GM12878 (cell line): ENCODE data around the gene HEPACAM2. TPM values are rescaled to one million over a fixed set of nuclear protein-coding genes. Genes with fewer than 3 reads are reported as not detected.
A peak's percentile ranks its signal among the peaks of the same experiment; 100 is the strongest.

Experiments used
- ATAC-seq: fragments of 200-7000 bp; cut with Tn5 transposase; 3 replicates; pipeline ENCODE4 v1.9.1; 2020; ENCODE audit warnings: mild to moderate bottlenecking, moderate library complexity
- BruUV-seq: library from RNA; stranded (reverse); fragments of 400-500 nt; replicated peaks from 2 replicates; lab custom pipeline; 2021; lab: Mats Ljungman, UMichigan
- CTCF ChIA-PET: fragments of 300-600 bp; sonication (Branson Sonifier 250); formaldehyde crosslinking; extraction: SDS; loops from one replicate; lab custom pipeline; 2021; ENCODE audit warnings: inconsistent platforms; lab: Yijun Ruan, JAX
- POLR2A ChIA-PET: fragments of 350-600 bp; formaldehyde crosslinking; extraction: SDS; loops from one replicate; lab custom pipeline; 2021; ENCODE audit warnings: inconsistent platforms; lab: Charles Lee
- RAD21 ChIA-PET: fragments of 300-600 bp; sonication (Branson Sonifier 250); formaldehyde crosslinking; loops from one replicate; lab custom pipeline; 2023; ENCODE audit warnings: antibody characterized with exemption; ENCODE audit not compliant: unreplicated experiment; lab: Charles Lee
- SMC1A ChIA-PET: fragments of 300-600 bp; sonication (Branson Sonifier 250); formaldehyde crosslinking; loops from one replicate; lab custom pipeline; 2023; ENCODE audit not compliant: unreplicated experiment, uncharacterized antibody; lab: Charles Lee
- DNase-seq: peaks from one replicate; pipeline ENCODE4 v3.0.0-alpha.2; 2011; ENCODE audit warnings: low read depth, low spot score
- FAIRE-seq: peaks from 3 replicates; lab custom pipeline; 2011; peaks lifted over from hg19 to GRCh38; lab: Jason Lieb, UNC
- H2AFZ ChIP-seq: 2 replicates; pipeline ENCODE4 v1.6.0; 2011; ENCODE audit warnings: low read depth, low read length, control low read depth; ENCODE audit not compliant: control insufficient read depth
- H3K27ac ChIP-seq: 2 replicates; pipeline ENCODE4 v1.5.1; 2011; ENCODE audit warnings: control low read depth; ENCODE audit not compliant: control insufficient read depth, insufficient read depth
- H3K27me3 ChIP-seq, 2 experiments: replicated peaks in 1 of 2; 2 replicates each; pipeline versions ENCODE4 v1.6.0 to v1.6.1; 2011; ENCODE audit warnings: low read length in 1 of 2; ENCODE audit not compliant: control insufficient read depth in 2 of 2, insufficient read depth in 2 of 2
- H3K36me3 ChIP-seq, 2 experiments: 2 replicates each; pipeline ENCODE4 v1.5.1; 2011; ENCODE audit warnings: low read length in 1 of 2; ENCODE audit not compliant: control insufficient read depth in 2 of 2, insufficient read depth in 2 of 2
- H3K4me1 ChIP-seq: 2 replicates; pipeline ENCODE4 v1.6.1; 2011; ENCODE audit warnings: mild to moderate bottlenecking, low read length, moderate library complexity, mixed read lengths; ENCODE audit not compliant: control insufficient read depth, insufficient read depth
- H3K4me2 ChIP-seq: 2 replicates; pipeline ENCODE4 v1.6.0; 2011; ENCODE audit warnings: control low read depth; ENCODE audit not compliant: control insufficient read depth, insufficient read depth
- H3K4me3 ChIP-seq: fragments of 200-600 bp; sonication (generic); 2 replicates; pipeline ENCODE4 v1.5.1; 2016
- H3K79me2 ChIP-seq: 2 replicates; pipeline ENCODE4 v1.6.0; 2011; ENCODE audit warnings: low read length; ENCODE audit not compliant: control insufficient read depth, insufficient read depth
- H3K9ac ChIP-seq: 2 replicates; pipeline ENCODE4 v1.8.0; 2011; ENCODE audit warnings: low read length, control low read depth, mixed read lengths; ENCODE audit not compliant: control insufficient read depth, insufficient read depth
- H3K9me3 ChIP-seq: replicated peaks from 3 replicates; pipeline ENCODE4 v1.5.1; 2011; ENCODE audit warnings: mild to moderate bottlenecking, low read length; ENCODE audit not compliant: control insufficient read depth, insufficient read depth
- H4K20me1 ChIP-seq: 2 replicates; pipeline ENCODE4 v1.6.0; 2011; ENCODE audit not compliant: control insufficient read depth, insufficient read depth
- IKZF2 ChIP-seq, 2 experiments: fragments of 450-650 bp; IDR thresholded peaks; 2 replicates each; pipeline ENCODE4 v1.6.1; 2017; ENCODE audit warnings: mild to moderate bottlenecking in 2 of 2, moderate library complexity in 2 of 2
- WGBS: methylation state at CpG from one replicate; pipeline ENCODE4 v1.1.6; 2016; ENCODE audit warnings: low lambda C conversion rate; ENCODE audit not compliant: insufficient replicate concordance, insufficient coverage; ENCODE audit errors: missing lambda C conversion rate; 5-methylcytosine and 5-hydroxymethylcytosine counted together
- in situ Hi-C: fragments of 300-500 bp; cut with MboI; formaldehyde crosslinking; loops from 9 replicates; pipeline ENCODE4 v1.14.3; 2018; ENCODE audit warnings: mixed read lengths
- intact Hi-C: fragments of 100-400 bp; cut with micrococcal nuclease; formaldehyde crosslinking; loops from one replicate; pipeline ENCODE4 v1.14.2; 2022; ENCODE audit not compliant: unreplicated experiment
- polyA plus RNA-seq, 11 experiments: library from polyadenylated mRNA; depleted of rRNA in 4 of 11; unstranded in 6 of 11; stranded (reverse) in 5 of 11; fragments of >200 nt; fragmentation: Nextera tagmentation in 4 of 11; fragmentation: Illumina TruSeq in 1 of 11; extraction: Ambion mirVana in 4 of 11; extraction: Trizol in 1 of 11; gene quantifications; 1 replicate in 1 of 11; 2 replicates in 10 of 11; pipeline versions ENCODE4 v1.2.1 to v1.2.3, GENCODE V29; 2011 to 2016; ENCODE audit warnings: inconsistent platforms in 2 of 11, missing spikeins in 2 of 11, low read depth in 1 of 11
- total RNA-seq, 4 experiments: library from RNA; depleted of rRNA in 3 of 4; stranded (reverse); fragments of >200 nt in 3 of 4; fragmentation: Illumina TruSeq in 1 of 4; extraction: Trizol in 1 of 4; gene quantifications; 2 replicates each; pipeline versions ENCODE4 v1.2.1 to v1.2.3, GENCODE V29; 2013 to 2021
- TF ChIP-seq, protein P1 (sequence below): fragments of 450-650 bp; IDR thresholded peaks from 2 replicates; pipeline ENCODE4 v1.6.1; 2014; ENCODE audit warnings: mild to moderate bottlenecking
- TF ChIP-seq, protein P2 (sequence below): fragments of 450-650 bp; IDR thresholded peaks from 2 replicates; pipeline ENCODE4 v1.6.1; 2017; ENCODE audit warnings: mild to moderate bottlenecking, low read depth, inconsistent platforms; ENCODE audit not compliant: poor library complexity, severe bottlenecking

Gene HEPACAM2
- total and polyA plus RNA-seq, 10 of the 15 experiments (the other 5 are each of a cell fraction or from before 2014, with no cell fraction given): 0.04 to 0.58 TPM; not detected in 8

DNA sequence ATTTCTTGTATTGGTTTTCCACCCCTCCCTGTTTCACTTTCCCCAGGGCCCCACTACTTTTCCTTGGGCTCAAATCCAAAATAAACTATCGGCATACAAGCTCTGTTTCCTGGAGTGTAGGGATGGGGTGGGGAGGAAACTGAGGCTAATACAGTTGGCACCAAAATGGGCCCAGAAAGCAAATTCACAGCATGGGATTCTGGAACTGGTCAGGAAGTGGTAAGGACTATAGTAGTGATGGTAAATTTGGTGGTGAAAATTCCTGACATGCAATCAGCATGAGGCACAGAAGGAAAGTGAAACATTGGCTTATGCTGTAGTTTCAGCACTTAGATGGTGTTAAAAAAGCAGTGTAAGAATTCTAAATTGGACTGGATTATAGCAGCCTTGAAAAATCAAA is 69.4 kb downstream of the HEPACAM2 start:
- no peak for DNase-seq
- H3K4me2 ChIP-seq: 0 out of 2 replicates have a peak overlapping the region, but pooled peaks have one; percentile 17
- no peaks in the 10 kb centered on the region for H3K4me1 ChIP-seq
- no peaks in the 10 kb centered on the region for H3K36me3 ChIP-seq
- H3K27ac ChIP-seq: no peak overlapping the region
- no peak overlapping the region for H2AFZ ChIP-seq
- ATAC-seq: no peak
- 68% methylated on average over 1 of the region's 1 CpG for WGBS
- no peaks in the 10 kb centered on the region for H3K27me3 ChIP-seq
- ChIA-PET POLR2A (no interaction called here), CTCF (interaction anchor here (1.0 to 2.4 kb wide), 5 partner anchors 10 to 1024 kb away, joined by 3 to 10 read pairs (median 3); partner anchors contain the start of gene SAMD9), SMC1A (interaction anchor here (1.2 to 2.0 kb wide), 4 partner anchors 9 to 37 kb away, joined by 4 to 7 read pairs (median 6); no protein-coding TSS in a partner anchor), RAD21 (interaction anchor here (1.3 kb wide), 1 partner anchor 71 kb away, joined by 4 read pairs; no protein-coding TSS in a partner anchor)
- H3K79me2 ChIP-seq: no peaks in the 10 kb centered on the region
- no TSS peak for BruUV-seq
- no peaks in the 10 kb centered on the region for H4K20me1 ChIP-seq
- in situ Hi-C loops: no loop called here
- H3K4me3 ChIP-seq: no peak overlapping the region
- H3K9me3 ChIP-seq: peaks cover 3% of the 10 kb centered on the region; the same call in 2 of the 3 replicates
- H3K9ac ChIP-seq: no peak overlapping the region
- intact Hi-C loops: no loop called here
- no peak for FAIRE-seq
- TF ChIP-seq IKZF2 (IDR thresholded peaks at IDR 0.05): 0 out of 4 replicates have a peak, but pooled peaks of 1 of the 2 experiments have one; percentile 14
- TF ChIP-seq, protein P1, sequence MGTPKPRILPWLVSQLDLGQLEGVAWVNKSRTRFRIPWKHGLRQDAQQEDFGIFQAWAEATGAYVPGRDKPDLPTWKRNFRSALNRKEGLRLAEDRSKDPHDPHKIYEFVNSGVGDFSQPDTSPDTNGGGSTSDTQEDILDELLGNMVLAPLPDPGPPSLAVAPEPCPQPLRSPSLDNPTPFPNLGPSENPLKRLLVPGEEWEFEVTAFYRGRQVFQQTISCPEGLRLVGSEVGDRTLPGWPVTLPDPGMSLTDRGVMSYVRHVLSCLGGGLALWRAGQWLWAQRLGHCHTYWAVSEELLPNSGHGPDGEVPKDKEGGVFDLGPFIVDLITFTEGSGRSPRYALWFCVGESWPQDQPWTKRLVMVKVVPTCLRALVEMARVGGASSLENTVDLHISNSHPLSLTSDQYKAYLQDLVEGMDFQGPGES: no peak
- TF ChIP-seq, protein P2, sequence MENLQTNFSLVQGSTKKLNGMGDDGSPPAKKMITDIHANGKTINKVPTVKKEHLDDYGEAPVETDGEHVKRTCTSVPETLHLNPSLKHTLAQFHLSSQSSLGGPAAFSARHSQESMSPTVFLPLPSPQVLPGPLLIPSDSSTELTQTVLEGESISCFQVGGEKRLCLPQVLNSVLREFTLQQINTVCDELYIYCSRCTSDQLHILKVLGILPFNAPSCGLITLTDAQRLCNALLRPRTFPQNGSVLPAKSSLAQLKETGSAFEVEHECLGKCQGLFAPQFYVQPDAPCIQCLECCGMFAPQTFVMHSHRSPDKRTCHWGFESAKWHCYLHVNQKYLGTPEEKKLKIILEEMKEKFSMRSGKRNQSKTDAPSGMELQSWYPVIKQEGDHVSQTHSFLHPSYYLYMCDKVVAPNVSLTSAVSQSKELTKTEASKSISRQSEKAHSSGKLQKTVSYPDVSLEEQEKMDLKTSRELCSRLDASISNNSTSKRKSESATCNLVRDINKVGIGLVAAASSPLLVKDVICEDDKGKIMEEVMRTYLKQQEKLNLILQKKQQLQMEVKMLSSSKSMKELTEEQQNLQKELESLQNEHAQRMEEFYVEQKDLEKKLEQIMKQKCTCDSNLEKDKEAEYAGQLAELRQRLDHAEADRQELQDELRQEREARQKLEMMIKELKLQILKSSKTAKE: no peak
